GM12892 (cell line): ENCODE results near the gene ASB18.

ENCODE experiments used
- POLR2AphosphoS5 ChIP-seq: IDR thresholded peaks from 2 replicates; pipeline ENCODE4 v1.6.1; 2011; ENCODE audit warnings: low read depth, low read length, control low read depth
- TAF1 ChIP-seq: IDR thresholded peaks from 2 replicates; pipeline ENCODE4 v1.6.1; 2011; ENCODE audit warnings: low read depth, mild to moderate bottlenecking, control low read depth, low read length, borderline replicate concordance

GRCh38 chr2:236271851-236272250 lies 7.6 kb upstream of the ASB18 start:
- no peak for TF ChIP-seq POLR2AphosphoS5
- TF ChIP-seq TAF1, result no peak
